ENCODE results near the gene MLF2.

MLF2 gene

GRCh38 chr12:6775185-6776174 lies 22.5 kb upstream of the MLF2 start:
- H3K27me3 ChIP-seq (ENCODE audit: control insufficient read depth, insufficient read depth, low read length): peaks cover 45% of the 10 kb centered on the region
- peaks cover 9% of the 10 kb centered on the region for H3K4me1 ChIP-seq (ENCODE audit: control insufficient read depth, low read depth, low read length)
- H3K9ac ChIP-seq (ENCODE audit: low read length): no peak overlapping the region
- H3K36me3 ChIP-seq (ENCODE audit: control insufficient read depth, low read depth, low read length): peaks cover 9% of the 10 kb centered on the region
- H3K27ac ChIP-seq (ENCODE audit: low read length): no peak overlapping the region
- H3K4me3 ChIP-seq (ENCODE audit: low read length): no peak overlapping the region
- H3K9me3 ChIP-seq (ENCODE audit: control insufficient read depth, low read depth, low read length): no peaks in the 10 kb centered on the region

GRCh38 chr12:6774499-6775062 lies 21.6 kb upstream of the MLF2 start:
- no peak overlapping the region for H3K4me3 ChIP-seq (ENCODE audit: low read length)
- H3K4me1 ChIP-seq (ENCODE audit: control insufficient read depth, low read depth, low read length): peaks cover 10% of the 10 kb centered on the region
- no peak overlapping the region for H3K9ac ChIP-seq (ENCODE audit: low read length)
- peaks cover 11% of the 10 kb centered on the region for H3K36me3 ChIP-seq (ENCODE audit: control insufficient read depth, low read depth, low read length)
- H3K27me3 ChIP-seq (ENCODE audit: control insufficient read depth, insufficient read depth, low read length): peaks cover 45% of the 10 kb centered on the region
- no peak overlapping the region for H3K27ac ChIP-seq (ENCODE audit: low read length)
- no peaks in the 10 kb centered on the region for H3K9me3 ChIP-seq (ENCODE audit: control insufficient read depth, low read depth, low read length)

GRCh38 chr12:6773590-6774351 lies 20.8 kb upstream of the MLF2 start:
- no peak overlapping the region for H3K9ac ChIP-seq (ENCODE audit: low read length)
- H3K36me3 ChIP-seq (ENCODE audit: control insufficient read depth, low read depth, low read length): peaks cover 11% of the 10 kb centered on the region
- no peaks in the 10 kb centered on the region for H3K9me3 ChIP-seq (ENCODE audit: control insufficient read depth, low read depth, low read length)
- H3K27ac ChIP-seq (ENCODE audit: low read length): no peak overlapping the region
- peaks cover 18% of the 10 kb centered on the region for H3K4me1 ChIP-seq (ENCODE audit: control insufficient read depth, low read depth, low read length)
- H3K27me3 ChIP-seq (ENCODE audit: control insufficient read depth, insufficient read depth, low read length): peaks cover 45% of the 10 kb centered on the region
- peak overlapping the region; percentile 38 for H3K4me3 ChIP-seq (ENCODE audit: low read length)

GRCh38 chr12:6772726-6773589 lies 20.0 kb upstream of the MLF2 start:
- no peak overlapping the region for H3K9ac ChIP-seq (ENCODE audit: low read length)

GRCh38 chr12:6772331-6772695 lies 19.4 kb upstream of the MLF2 start, which contains the start of gene LAG3:
Gene LAG3, plus strand, starts transcription at chr12:6772520. Its CDS starts 333 bp downstream, at chr12:6772853.
- Histone ChIP-seq H3K4me1 (ENCODE audit: control insufficient read depth, low read depth, low read length) (peaks cover 20% of the 10 kb centered on the region), H3K9me3 (ENCODE audit: control insufficient read depth, low read depth, low read length) (no peaks in the 10 kb centered on the region), H3K9ac (ENCODE audit: low read length) (no peak within 1 kb of the TSS), H3K27ac (ENCODE audit: low read length) (no peak within 1 kb of the TSS), H3K27me3 (ENCODE audit: control insufficient read depth, insufficient read depth, low read length) (peaks cover 34% of the 10 kb centered on the region), H3K36me3 (ENCODE audit: control insufficient read depth, low read depth, low read length) (peaks cover 11% of the 10 kb centered on the region), H3K4me3 (ENCODE audit: low read length) (peak within 1 kb of the TSS; percentile 38)

More at GRCh38 chr12:6772726-6773589, 20.0 kb upstream of the MLF2 start:
- H3K27me3 ChIP-seq (ENCODE audit: control insufficient read depth, insufficient read depth, low read length): peaks cover 40% of the 10 kb centered on the region
- peaks cover 11% of the 10 kb centered on the region for H3K36me3 ChIP-seq (ENCODE audit: control insufficient read depth, low read depth, low read length)
- no peak overlapping the region for H3K27ac ChIP-seq (ENCODE audit: low read length)
- H3K4me1 ChIP-seq (ENCODE audit: control insufficient read depth, low read depth, low read length): peaks cover 20% of the 10 kb centered on the region
- peak overlapping the region; percentile 38 for H3K4me3 ChIP-seq (ENCODE audit: low read length)
- H3K9me3 ChIP-seq (ENCODE audit: control insufficient read depth, low read depth, low read length): no peaks in the 10 kb centered on the region

GRCh38 chr12:6771509-6772330 lies 18.8 kb upstream of the MLF2 start:
- Histone ChIP-seq H3K27me3 (ENCODE audit: control insufficient read depth, insufficient read depth, low read length) (peaks cover 31% of the 10 kb centered on the region), H3K4me3 (ENCODE audit: low read length) (no peak overlapping the region), H3K9ac (ENCODE audit: low read length) (no peak overlapping the region), H3K27ac (ENCODE audit: low read length) (no peak overlapping the region), H3K9me3 (ENCODE audit: control insufficient read depth, low read depth, low read length) (no peaks in the 10 kb centered on the region), H3K4me1 (ENCODE audit: control insufficient read depth, low read depth, low read length) (peaks cover 20% of the 10 kb centered on the region), H3K36me3 (ENCODE audit: control insufficient read depth, low read depth, low read length) (peaks cover 11% of the 10 kb centered on the region)

GRCh38 chr12:6771091-6771495 lies 18.2 kb upstream of the MLF2 start:
- Histone ChIP-seq H3K4me3 (ENCODE audit: low read length) (no peak overlapping the region), H3K9me3 (ENCODE audit: control insufficient read depth, low read depth, low read length) (no peaks in the 10 kb centered on the region), H3K27ac (ENCODE audit: low read length) (no peak overlapping the region), H3K9ac (ENCODE audit: low read length) (no peak overlapping the region), H3K36me3 (ENCODE audit: control insufficient read depth, low read depth, low read length) (peaks cover 11% of the 10 kb centered on the region), H3K27me3 (ENCODE audit: control insufficient read depth, insufficient read depth, low read length) (peaks cover 31% of the 10 kb centered on the region), H3K4me1 (ENCODE audit: control insufficient read depth, low read depth, low read length) (peaks cover 20% of the 10 kb centered on the region)

- Histone ChIP-seq H3K4me3 (ENCODE audit: low read length) (no peak overlapping the region), H3K4me1 (ENCODE audit: control insufficient read depth, low read depth, low read length) (peaks cover 22% of the 10 kb centered on the region), H3K36me3 (ENCODE audit: control insufficient read depth, low read depth, low read length) (peaks cover 11% of the 10 kb centered on the region), H3K9me3 (ENCODE audit: control insufficient read depth, low read depth, low read length) (no peaks in the 10 kb centered on the region), H3K27me3 (ENCODE audit: control insufficient read depth, insufficient read depth, low read length) (peaks cover 31% of the 10 kb centered on the region), H3K9ac (ENCODE audit: low read length) (no peak overlapping the region), H3K27ac (ENCODE audit: low read length) (no peak overlapping the region)
These were observed 17.7 kb upstream of the MLF2 start for GRCh38 chr12:6770600-6770999.

- Histone ChIP-seq H3K27me3 (ENCODE audit: control insufficient read depth, insufficient read depth, low read length) (peaks cover 27% of the 10 kb centered on the region), H3K9me3 (ENCODE audit: control insufficient read depth, low read depth, low read length) (no peaks in the 10 kb centered on the region), H3K4me3 (ENCODE audit: low read length) (no peak overlapping the region), H3K27ac (ENCODE audit: low read length) (no peak overlapping the region), H3K4me1 (ENCODE audit: control insufficient read depth, low read depth, low read length) (peaks cover 27% of the 10 kb centered on the region), H3K9ac (ENCODE audit: low read length) (no peak overlapping the region), H3K36me3 (ENCODE audit: control insufficient read depth, low read depth, low read length) (peaks cover 11% of the 10 kb centered on the region)
These were observed 17.2 kb upstream of the MLF2 start for GRCh38 chr12:6770094-6770493.

GRCh38 chr12:6769666-6770065 lies 16.7 kb upstream of the MLF2 start:
- Histone ChIP-seq H3K4me3 (ENCODE audit: low read length) (peak overlapping the region; percentile 80), H3K4me1 (ENCODE audit: control insufficient read depth, low read depth, low read length) (peaks cover 31% of the 10 kb centered on the region), H3K27me3 (ENCODE audit: control insufficient read depth, insufficient read depth, low read length) (peaks cover 23% of the 10 kb centered on the region), H3K27ac (ENCODE audit: low read length) (no peak overlapping the region), H3K9ac (ENCODE audit: low read length) (no peak overlapping the region), H3K36me3 (ENCODE audit: control insufficient read depth, low read depth, low read length) (peaks cover 11% of the 10 kb centered on the region), H3K9me3 (ENCODE audit: control insufficient read depth, low read depth, low read length) (no peaks in the 10 kb centered on the region)

Measured in iPS-18a (cell line).